Measurements from ENCODE around the gene ARHGAP26. TPM values are rescaled to one million over a fixed set of nuclear protein-coding genes. Genes with fewer than 3 reads are reported as not detected.
"Not testable (repeated sequence)": the region's sequence is repeated elsewhere in the genome, so short reads cannot be mapped to it uniquely, and the experiment has no call there.

ARHGAP26 gene
- total RNA-seq, 1 experiment from 2014 or later: 5.9 TPM

GRCh38 chr5:142959683-142960657 is 189.8 kb downstream of the ARHGAP26 start:
- DNase-seq: no peak
- H3K36me3 ChIP-seq (replicated peaks; ENCODE audit: control insufficient read depth, insufficient read depth, low read length): no peaks in the 10 kb centered on the region
- H3K4me3 ChIP-seq (ENCODE audit: insufficient read depth, low read depth, low read length): no peak overlapping the region
- H3K27me3 ChIP-seq (ENCODE audit: control insufficient read depth, insufficient read depth, low read length): no peaks in the 10 kb centered on the region

GRCh38 chr5:142961440-142962173 is 191.4 kb downstream of the ARHGAP26 start:
- Histone ChIP-seq H3K4me3 (ENCODE audit: insufficient read depth, low read depth, low read length) (no peak overlapping the region), H3K27me3 (ENCODE audit: control insufficient read depth, insufficient read depth, low read length) (no peaks in the 10 kb centered on the region), H3K36me3 (replicated peaks; ENCODE audit: control insufficient read depth, insufficient read depth, low read length) (no peaks in the 10 kb centered on the region)
- DNase-seq: no peak

GRCh38 chr5:142962174-142962533 is 192.0 kb downstream of the ARHGAP26 start:
- Histone ChIP-seq H3K27me3 (ENCODE audit: control insufficient read depth, insufficient read depth, low read length) (no peaks in the 10 kb centered on the region), H3K4me3 (ENCODE audit: insufficient read depth, low read depth, low read length) (no peak overlapping the region), H3K36me3 (replicated peaks; ENCODE audit: control insufficient read depth, insufficient read depth, low read length) (no peaks in the 10 kb centered on the region)
- DNase-seq: no peak

- DNase-seq; H3K36me3 ChIP-seq (replicated peaks; ENCODE audit: control insufficient read depth, insufficient read depth, low read length); H3K4me3 ChIP-seq (ENCODE audit: insufficient read depth, low read depth, low read length); H3K27me3 ChIP-seq (ENCODE audit: control insufficient read depth, insufficient read depth, low read length): not testable (repeated sequence)
These were observed 195.3 kb downstream of the ARHGAP26 start for GRCh38 chr5:142965258-142966120.

GRCh38 chr5:142966121-142966420 is 195.9 kb downstream of the ARHGAP26 start:
- Histone ChIP-seq H3K27me3 (ENCODE audit: control insufficient read depth, insufficient read depth, low read length) (no peaks in the 10 kb centered on the region), H3K4me3 (ENCODE audit: insufficient read depth, low read depth, low read length) (no peak overlapping the region), H3K36me3 (replicated peaks; ENCODE audit: control insufficient read depth, insufficient read depth, low read length) (no peaks in the 10 kb centered on the region)
- no peak for DNase-seq

- H3K4me3 ChIP-seq (ENCODE audit: insufficient read depth, low read depth, low read length): no peak overlapping the region
- no peak for DNase-seq
These were observed 199.0 kb downstream of the ARHGAP26 start for GRCh38 chr5:142969186-142969585.

GRCh38 chr5:142969624-142970439 is 199.7 kb downstream of the ARHGAP26 start:
- no peak overlapping the region for H3K4me3 ChIP-seq (ENCODE audit: insufficient read depth, low read depth, low read length)
- H3K27me3 ChIP-seq (ENCODE audit: control insufficient read depth, insufficient read depth, low read length): no peaks in the 10 kb centered on the region
- DNase-seq: no peak
- H3K36me3 ChIP-seq (replicated peaks; ENCODE audit: control insufficient read depth, insufficient read depth, low read length): no peaks in the 10 kb centered on the region

More at GRCh38 chr5:142969186-142969585, 199.0 kb downstream of the ARHGAP26 start:
- no peaks in the 10 kb centered on the region for H3K36me3 ChIP-seq (replicated peaks; ENCODE audit: control insufficient read depth, insufficient read depth, low read length)
- no peaks in the 10 kb centered on the region for H3K27me3 ChIP-seq (ENCODE audit: control insufficient read depth, insufficient read depth, low read length)

- H3K4me3 ChIP-seq (ENCODE audit: insufficient read depth, low read depth, low read length): no peak overlapping the region
- no peaks in the 10 kb centered on the region for H3K36me3 ChIP-seq (replicated peaks; ENCODE audit: control insufficient read depth, insufficient read depth, low read length)
- DNase-seq: no peak
- H3K27me3 ChIP-seq (ENCODE audit: control insufficient read depth, insufficient read depth, low read length): no peaks in the 10 kb centered on the region
These were observed 200.4 kb downstream of the ARHGAP26 start for GRCh38 chr5:142970440-142971030.

GRCh38 chr5:142971303-142972013 is 201.3 kb downstream of the ARHGAP26 start:
- H3K4me3 ChIP-seq (ENCODE audit: insufficient read depth, low read depth, low read length): no peak overlapping the region
- H3K27me3 ChIP-seq (ENCODE audit: control insufficient read depth, insufficient read depth, low read length): no peaks in the 10 kb centered on the region
- no peak for DNase-seq
- no peaks in the 10 kb centered on the region for H3K36me3 ChIP-seq (replicated peaks; ENCODE audit: control insufficient read depth, insufficient read depth, low read length)

- no peak for DNase-seq
- H3K27me3 ChIP-seq (ENCODE audit: control insufficient read depth, insufficient read depth, low read length): no peaks in the 10 kb centered on the region
- H3K36me3 ChIP-seq (replicated peaks; ENCODE audit: control insufficient read depth, insufficient read depth, low read length): no peaks in the 10 kb centered on the region
- H3K4me3 ChIP-seq (ENCODE audit: insufficient read depth, low read depth, low read length): no peak overlapping the region
These were observed 201.9 kb downstream of the ARHGAP26 start for GRCh38 chr5:142972064-142972570.

- no peak overlapping the region for H3K4me3 ChIP-seq (ENCODE audit: insufficient read depth, low read depth, low read length)
- no peak for DNase-seq
- H3K27me3 ChIP-seq (ENCODE audit: control insufficient read depth, insufficient read depth, low read length): no peaks in the 10 kb centered on the region
- H3K36me3 ChIP-seq (replicated peaks; ENCODE audit: control insufficient read depth, insufficient read depth, low read length): no peaks in the 10 kb centered on the region
These were observed 203.8 kb downstream of the ARHGAP26 start for GRCh38 chr5:142973932-142974331.

- Histone ChIP-seq H3K27me3 (ENCODE audit: control insufficient read depth, insufficient read depth, low read length) (no peaks in the 10 kb centered on the region), H3K36me3 (replicated peaks; ENCODE audit: control insufficient read depth, insufficient read depth, low read length) (no peaks in the 10 kb centered on the region), H3K4me3 (ENCODE audit: insufficient read depth, low read depth, low read length) (no peak overlapping the region)
- DNase-seq: no peak
These were observed 204.2 kb downstream of the ARHGAP26 start for GRCh38 chr5:142974409-142974808.

- Histone ChIP-seq H3K4me3 (ENCODE audit: insufficient read depth, low read depth, low read length) (no peak overlapping the region), H3K36me3 (replicated peaks; ENCODE audit: control insufficient read depth, insufficient read depth, low read length) (no peaks in the 10 kb centered on the region), H3K27me3 (ENCODE audit: control insufficient read depth, insufficient read depth, low read length) (no peaks in the 10 kb centered on the region)
- no peak for DNase-seq
These were observed 206.7 kb downstream of the ARHGAP26 start for GRCh38 chr5:142976861-142977260.

Measured in H7 (cell line).